Right renal pelvis (tissue), 4 donors: ENCODE measurements around the gene F12. TPM values are rescaled to one million over a fixed set of nuclear protein-coding genes. Genes with fewer than 3 reads are reported as not detected.

ENCODE experiments used
- DNase-seq, 4 donors: peaks; one replicate each; pipeline ENCODE4 v3.0.0-alpha.2; 2013; ENCODE audit warnings: low read depth in 4 of 4, low spot score in 3 of 4, missing footprints in 1 of 4
- polyA plus RNA-seq, 4 donors: library from polyadenylated mRNA; unstranded; fragments of 120-200 nt; gene quantifications; one replicate each; pipeline ENCODE4 v1.2.1, GENCODE V29; 2013; ENCODE audit not compliant: insufficient read length in 4 of 4

F12 gene
- polyA plus RNA-seq, 4 donors = 4.6 to 11.3 (median 5.8) TPM

DNA sequence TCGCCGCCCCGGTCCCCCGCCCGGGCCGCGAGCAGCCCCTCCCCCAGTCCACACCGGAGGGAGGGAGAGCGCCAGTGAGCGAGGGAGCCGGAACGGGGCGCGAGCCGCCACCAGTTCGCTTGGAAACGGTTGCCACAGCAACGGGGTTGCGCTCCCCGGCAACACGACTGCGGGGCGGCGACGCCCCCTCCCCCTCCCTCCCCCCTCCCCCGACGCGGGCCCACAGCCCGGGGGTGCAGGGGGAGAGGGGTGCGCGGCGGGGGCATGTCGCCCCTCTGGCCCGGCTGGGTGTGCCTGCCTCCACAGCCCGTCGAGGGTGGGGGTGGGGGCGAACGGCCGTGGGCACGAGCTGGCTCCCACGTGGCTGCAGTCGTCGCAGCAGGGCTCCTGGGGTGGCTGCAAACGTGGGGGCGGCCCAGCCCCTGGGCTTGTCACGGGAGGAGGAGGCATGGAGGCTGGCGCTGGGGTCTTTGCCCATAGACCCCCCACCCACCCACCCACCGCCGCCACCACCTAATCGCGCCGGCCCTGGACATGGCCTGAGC is 37.8 kb upstream of the F12 start:
- no peak for DNase-seq

- no peak for DNase-seq
These were observed 37.1 kb upstream of the F12 start, which contains the start of gene PRR7 for GRCh38 chr5:177446200-177447065. Gene PRR7 (plus strand): TSS chr5:177446814. CDS start chr5:177455068, 8,254 bp downstream.

GRCh38 chr5:177445917-177446199 is 36.5 kb upstream of the F12 start:
- no peak for DNase-seq

- no peak for DNase-seq
These were observed 35.9 kb upstream of the F12 start for GRCh38 chr5:177445052-177445916.

GRCh38 chr5:177444106-177445051 is 35.0 kb upstream of the F12 start:
- DNase-seq = no peak

DNA sequence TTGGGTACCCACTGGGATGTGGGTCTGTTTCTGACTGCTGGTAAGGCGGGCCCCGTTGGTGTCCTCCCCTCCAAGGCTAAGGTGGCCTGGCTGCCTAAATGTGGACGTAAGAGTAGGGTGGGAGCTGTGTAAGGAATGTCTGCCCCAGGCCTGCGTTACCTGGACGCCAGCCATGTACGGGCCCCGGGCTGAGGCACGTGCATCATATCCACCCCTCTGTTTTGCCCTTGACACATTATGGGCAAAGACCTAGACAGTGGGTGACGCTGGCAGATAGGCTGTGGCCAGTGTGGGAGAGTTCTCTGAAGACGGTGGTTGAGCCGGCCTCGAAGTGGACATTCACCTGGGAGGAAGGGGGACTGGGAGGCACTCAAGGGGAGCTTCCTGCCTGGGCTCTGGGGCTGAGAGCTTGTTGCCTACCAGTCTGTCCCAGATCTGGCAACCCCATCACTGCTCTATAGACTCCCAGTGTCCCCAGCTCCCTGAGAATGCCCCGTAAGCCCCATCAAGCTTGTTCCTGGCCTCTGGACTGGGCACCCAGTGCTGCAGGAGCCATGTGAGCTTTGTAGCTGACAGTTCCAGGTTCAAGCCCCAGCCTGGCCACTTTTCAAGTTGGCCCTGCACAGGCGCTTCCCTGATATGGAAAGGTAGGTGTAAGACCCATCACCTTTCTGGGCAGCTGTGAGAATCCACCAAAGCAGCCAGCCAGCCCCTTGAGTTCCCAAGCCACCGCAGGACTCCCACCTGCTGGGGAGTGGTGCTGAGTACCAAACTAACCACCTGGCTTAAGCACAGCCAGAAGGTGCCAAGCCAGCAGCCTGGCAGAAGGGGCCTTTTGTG is 34.0 kb upstream of the F12 start:
- DNase-seq = no peak

GRCh38 chr5:177442066-177442826 is 32.9 kb upstream of the F12 start:
- DNase-seq = no peak

- no peak for DNase-seq
These were observed 31.8 kb upstream of the F12 start for GRCh38 chr5:177440990-177441780.

DNA sequence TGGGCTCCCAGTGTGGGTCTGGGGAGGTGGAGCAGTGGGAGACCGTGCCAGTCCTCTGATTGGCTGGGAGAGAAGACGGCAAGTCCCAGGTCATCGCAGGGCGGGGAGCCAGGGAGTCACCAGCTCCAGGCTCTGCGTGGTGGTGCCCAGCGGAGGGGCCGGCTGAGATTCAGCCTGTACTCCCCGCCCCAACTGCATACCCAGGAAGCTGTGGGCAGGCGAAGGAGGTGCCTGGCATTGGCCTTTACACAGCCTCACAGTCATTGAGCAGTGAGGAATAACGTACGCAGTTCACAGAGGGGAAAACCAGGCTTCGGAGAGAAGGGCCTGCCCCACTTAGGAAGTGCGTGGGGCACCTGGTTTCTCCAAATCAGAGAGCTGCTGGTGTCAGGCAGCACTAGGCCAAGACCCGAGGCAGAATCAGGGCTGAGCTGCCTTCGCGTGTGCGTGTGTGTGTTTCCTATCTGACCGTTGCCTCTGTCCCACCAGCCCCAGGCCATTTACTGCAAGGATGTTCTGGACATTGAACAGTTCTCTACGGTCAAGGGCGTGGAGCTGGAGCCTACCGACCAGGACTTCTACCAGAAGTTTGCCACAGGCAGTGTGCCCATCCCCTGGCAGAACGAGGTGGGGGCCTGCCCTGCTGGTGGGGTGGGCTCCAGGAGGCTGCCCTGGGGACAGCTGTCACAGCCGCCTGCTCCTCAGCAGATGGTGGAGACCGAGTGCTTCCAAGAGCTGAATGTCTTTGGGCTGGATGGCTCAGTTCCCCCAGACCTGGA is 31.0 kb upstream of the F12 start:
- DNase-seq = no peak

DNA sequence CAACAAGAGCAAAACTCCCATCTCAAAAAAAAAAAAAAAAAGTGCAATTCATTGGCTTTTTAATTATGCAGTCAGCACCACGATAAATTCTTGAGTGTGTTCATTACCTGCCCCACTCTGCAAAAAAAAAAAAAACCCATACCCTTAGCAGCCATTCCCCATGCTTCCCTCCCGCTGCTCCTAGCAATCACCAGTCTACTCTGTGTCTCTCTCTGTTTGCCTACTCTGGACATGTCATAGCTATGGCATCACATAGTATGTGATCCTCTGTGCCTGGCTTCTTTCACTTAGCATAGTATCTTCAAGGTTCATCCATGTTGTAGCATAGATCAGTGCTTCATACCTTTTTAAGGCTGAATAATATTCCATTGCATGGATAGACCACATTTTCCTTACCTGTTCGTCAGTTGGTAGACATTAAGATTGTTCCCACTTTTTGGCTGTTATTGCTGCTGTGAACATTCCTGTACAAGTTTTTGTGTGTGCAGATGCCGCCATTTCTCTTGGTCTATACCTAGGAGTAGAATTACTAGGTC is 30.2 kb upstream of the F12 start:
- DNase-seq = no peak

GRCh38 chr5:177438468-177438867 is 29.1 kb upstream of the F12 start:
- DNase-seq = no peak

DNA sequence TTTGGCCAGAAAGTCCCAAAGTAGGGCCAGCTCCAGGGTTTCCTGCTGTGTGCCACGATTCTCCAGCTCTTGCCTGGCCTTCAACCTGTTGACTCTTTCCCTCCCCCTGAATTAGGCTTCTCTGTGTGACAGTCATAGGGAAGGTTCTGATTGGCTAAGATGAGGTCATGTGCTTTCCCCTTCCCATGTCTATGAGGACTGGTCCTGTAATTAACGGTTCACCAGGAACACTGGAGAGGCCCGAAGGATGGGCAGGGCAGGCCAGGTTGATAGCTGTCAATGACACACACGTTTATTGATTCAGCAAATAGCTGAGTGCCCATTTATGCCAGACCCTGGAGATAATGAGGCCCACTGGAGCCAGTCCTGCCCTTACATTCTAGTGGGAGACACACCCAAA is 28.3 kb upstream of the F12 start:
- no peak for DNase-seq

- DNase-seq = no peak
These were observed 26.6 kb upstream of the F12 start for GRCh38 chr5:177435847-177436536.

GRCh38 chr5:177434942-177435738 is 25.8 kb upstream of the F12 start:
- DNase-seq = no peak

- DNase-seq = no peak
These were observed 25.1 kb upstream of the F12 start for GRCh38 chr5:177434437-177434836.
